Tibial artery (tissue), 4 donors: ENCODE results near the gene LRP1B.

ENCODE experiments used
- DNase-seq, 2 donors: peaks; one replicate each; pipeline ENCODE4 v3.0.0-alpha.2; 2019
- H3K27ac ChIP-seq, 2 donors: fragments of 200-600 bp; sonication (generic) in 1 of 2; 1 replicate in 1 of 2; 2 replicates in 1 of 2; pipeline ENCODE4 v1.5.1; 2018 to 2019; ENCODE audit warnings: mild to moderate bottlenecking in 1 of 2
- H3K27me3 ChIP-seq, 2 donors: fragments of 200-600 bp; sonication (generic) in 1 of 2; one replicate each; pipeline versions ENCODE4 v1.5.1 to v1.6.0; 2016 to 2019
- H3K36me3 ChIP-seq, 3 donors: fragments of 200-600 bp; sonication (generic) in 2 of 3; one replicate each; pipeline ENCODE4 v1.5.1; 2016 to 2019; ENCODE audit warnings: mild to moderate bottlenecking in 2 of 3
- H3K4me1 ChIP-seq, 4 donors: fragments of 200-600 bp; sonication (generic) in 2 of 4; 1 replicate in 3 of 4; 2 replicates in 1 of 4; pipeline ENCODE4 v1.5.1; 2016 to 2019
- H3K4me3 ChIP-seq, 2 donors: fragments of 200-600 bp; sonication (generic) in 1 of 2; 1 replicate in 1 of 2; 2 replicates in 1 of 2; pipeline ENCODE4 v1.5.1; 2018 to 2019; ENCODE audit warnings: mild to moderate bottlenecking in 2 of 2
- H3K9me3 ChIP-seq, 3 donors: fragments of 200-600 bp; sonication (generic) in 1 of 3; one replicate each; pipeline ENCODE4 v1.5.1; 2016 to 2019
- CTCF ChIP-seq, 2 experiments: fragments of 200-600 bp in 1 of 2; fragments of 450-650 bp in 1 of 2; IDR thresholded peaks; one replicate each; pipeline ENCODE4 v1.5.1; 2017 to 2019; ENCODE audit warnings: antibody characterized with exemption in 2 of 2, mild to moderate bottlenecking in 1 of 2, moderate library complexity in 1 of 2
- intact Hi-C: fragments of 100-400 bp; cut with DNase I; formaldehyde crosslinking; loops from one replicate; pipeline ENCODE4 v1.15.0; 2023; ENCODE audit warnings: low total_unique reads

The LRP1B gene

GRCh38 chr2:140183056-140183765 is 1947.6 kb downstream of the LRP1B start:
- Histone ChIP-seq H3K4me1 (peaks cover 0 to 28% (median 10%) of the 10 kb centered on the region in 4 donors), H3K27ac (no peak overlapping the region), H3K27me3 (no peaks in the 10 kb centered on the region), H3K4me3 (no peak overlapping the region), H3K9me3 (no peaks in the 10 kb centered on the region), H3K36me3 (no peaks in the 10 kb centered on the region)
- TF ChIP-seq CTCF (IDR thresholded peaks at IDR 0.05) = no peak
- no peak for DNase-seq
- intact Hi-C loops = no loop called here
